ENCODE results near the gene CDH18.
A peak's percentile ranks its signal among the peaks of the same experiment; 100 is the strongest.

The CDH18 gene

DNA sequence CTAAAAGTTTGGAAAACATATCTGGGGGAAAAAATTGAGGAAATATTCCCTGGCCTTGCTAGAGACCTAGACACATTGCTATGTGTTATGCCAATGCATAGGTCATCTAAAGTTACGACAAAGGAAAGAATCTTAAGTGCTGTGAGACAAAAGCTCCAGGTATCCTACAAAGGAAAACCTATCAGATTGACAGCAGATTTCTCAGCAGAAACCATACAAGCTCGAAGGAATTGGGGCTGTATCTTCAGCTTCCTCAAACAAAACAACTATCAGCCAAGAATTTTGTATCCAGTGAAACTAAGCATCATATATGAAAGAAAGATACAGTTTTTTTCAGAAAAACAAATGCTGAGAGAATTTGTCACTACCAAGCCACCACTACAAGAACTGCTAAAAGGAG is 234.4 kb downstream of the CDH18 start:
- TF ChIP-seq, protein P1, sequence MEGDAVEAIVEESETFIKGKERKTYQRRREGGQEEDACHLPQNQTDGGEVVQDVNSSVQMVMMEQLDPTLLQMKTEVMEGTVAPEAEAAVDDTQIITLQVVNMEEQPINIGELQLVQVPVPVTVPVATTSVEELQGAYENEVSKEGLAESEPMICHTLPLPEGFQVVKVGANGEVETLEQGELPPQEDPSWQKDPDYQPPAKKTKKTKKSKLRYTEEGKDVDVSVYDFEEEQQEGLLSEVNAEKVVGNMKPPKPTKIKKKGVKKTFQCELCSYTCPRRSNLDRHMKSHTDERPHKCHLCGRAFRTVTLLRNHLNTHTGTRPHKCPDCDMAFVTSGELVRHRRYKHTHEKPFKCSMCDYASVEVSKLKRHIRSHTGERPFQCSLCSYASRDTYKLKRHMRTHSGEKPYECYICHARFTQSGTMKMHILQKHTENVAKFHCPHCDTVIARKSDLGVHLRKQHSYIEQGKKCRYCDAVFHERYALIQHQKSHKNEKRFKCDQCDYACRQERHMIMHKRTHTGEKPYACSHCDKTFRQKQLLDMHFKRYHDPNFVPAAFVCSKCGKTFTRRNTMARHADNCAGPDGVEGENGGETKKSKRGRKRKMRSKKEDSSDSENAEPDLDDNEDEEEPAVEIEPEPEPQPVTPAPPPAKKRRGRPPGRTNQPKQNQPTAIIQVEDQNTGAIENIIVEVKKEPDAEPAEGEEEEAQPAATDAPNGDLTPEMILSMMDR (IDR thresholded peaks at IDR 0.05; ENCODE audit: low read length, missing control alignments) = no peak
- no peak overlapping the region for H3K4me3 ChIP-seq (replicated peaks; ENCODE audit: low read depth, low read length)
- DNase-seq (ENCODE audit: low read depth) = no peak

DNA sequence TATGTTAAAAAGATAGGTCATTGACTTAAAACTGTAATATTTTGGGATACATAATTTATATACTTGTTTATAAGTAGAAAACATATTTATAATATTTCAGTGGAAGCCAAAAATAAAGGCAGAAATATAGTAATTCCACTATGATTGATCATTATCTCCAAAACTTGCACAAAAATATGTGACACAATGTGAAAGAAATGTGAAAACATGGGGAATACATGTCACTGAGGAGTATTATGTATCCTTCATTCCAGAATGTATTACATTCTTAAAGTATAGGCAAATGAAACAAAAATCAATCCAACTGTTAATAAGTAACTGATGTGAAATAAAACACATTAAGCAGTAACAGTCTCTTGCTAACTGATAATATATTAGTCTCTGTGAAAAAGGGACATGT is 236.7 kb downstream of the CDH18 start:
- no peak for DNase-seq (ENCODE audit: low read depth)
- H3K4me3 ChIP-seq (replicated peaks; ENCODE audit: low read depth, low read length) = no peak overlapping the region
- TF ChIP-seq, protein P1 (IDR thresholded peaks at IDR 0.05; ENCODE audit: low read length, missing control alignments) = no peak

DNA sequence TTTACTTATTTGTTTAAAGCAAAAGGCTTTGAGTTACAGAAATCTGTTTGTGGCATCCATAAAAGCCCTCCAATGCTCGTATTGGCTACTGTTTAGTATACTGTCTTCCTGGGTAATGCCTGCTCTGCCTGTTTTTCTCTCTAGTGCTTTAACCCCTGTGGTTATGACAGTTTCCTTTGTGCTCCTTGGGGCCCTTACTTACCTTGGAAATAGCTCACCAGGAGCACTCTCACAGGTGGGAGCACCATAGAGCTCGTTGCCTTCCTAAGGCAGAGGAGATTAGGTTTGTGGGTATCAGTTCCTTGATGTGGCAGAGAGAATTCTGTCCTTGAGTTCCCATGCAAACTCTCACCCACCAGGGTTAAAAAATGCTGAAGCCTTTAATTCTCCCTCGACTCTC is 242.8 kb downstream of the CDH18 start:
- TF ChIP-seq, protein P1 (IDR thresholded peaks at IDR 0.05; ENCODE audit: low read length, missing control alignments) = no peak
- H3K4me3 ChIP-seq (replicated peaks; ENCODE audit: low read depth, low read length) = no peak overlapping the region
- DNase-seq (ENCODE audit: low read depth) = no peak

DNA sequence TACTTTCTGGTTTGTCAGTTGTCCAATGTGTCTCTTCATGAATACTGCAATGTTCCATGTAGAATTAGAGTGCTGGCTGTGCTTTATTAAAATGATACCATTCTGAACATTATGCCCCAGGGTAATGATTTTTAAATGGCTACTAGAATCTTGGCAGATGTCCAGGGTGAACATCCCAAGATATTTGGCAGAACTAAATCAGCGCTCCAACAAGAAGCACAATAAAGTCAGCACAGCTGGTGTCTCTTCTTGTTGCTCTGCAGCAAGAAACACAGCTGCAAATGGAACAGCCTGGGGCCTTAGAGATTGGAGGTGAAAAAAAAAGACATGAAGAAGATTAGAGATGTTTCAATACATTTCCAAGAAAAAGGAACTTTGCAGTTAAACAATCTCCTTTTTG is 248.3 kb downstream of the CDH18 start:
- H3K4me3 ChIP-seq (replicated peaks; ENCODE audit: low read depth, low read length) = no peak overlapping the region
- peak; percentile 0 for DNase-seq (ENCODE audit: low read depth)
- TF ChIP-seq, protein P1 (IDR thresholded peaks at IDR 0.05; ENCODE audit: low read length, missing control alignments) = no peak

DNA sequence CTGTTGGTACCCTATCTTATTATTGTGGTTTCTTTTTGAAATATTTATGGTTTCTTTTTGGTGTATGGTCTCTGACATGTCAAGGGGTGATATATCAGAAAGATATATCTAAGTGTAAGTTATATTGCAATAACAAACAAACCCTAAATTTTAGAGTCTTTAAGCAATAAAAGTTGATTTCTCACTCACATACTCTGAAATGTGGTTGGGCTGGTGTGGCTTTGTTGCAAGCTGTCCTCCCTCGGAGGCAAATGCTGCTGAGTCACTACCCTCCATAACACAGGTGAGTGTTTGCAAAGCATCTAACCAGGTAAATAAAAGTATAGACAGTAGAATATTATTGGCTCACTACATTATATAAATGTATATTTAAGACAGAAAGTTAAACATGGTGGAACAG is 253.2 kb downstream of the CDH18 start:
- TF ChIP-seq, protein P1 (IDR thresholded peaks at IDR 0.05; ENCODE audit: low read length, missing control alignments) = no peak
- no peak for DNase-seq (ENCODE audit: low read depth)
- H3K4me3 ChIP-seq (replicated peaks; ENCODE audit: low read depth, low read length) = no peak overlapping the region

DNA sequence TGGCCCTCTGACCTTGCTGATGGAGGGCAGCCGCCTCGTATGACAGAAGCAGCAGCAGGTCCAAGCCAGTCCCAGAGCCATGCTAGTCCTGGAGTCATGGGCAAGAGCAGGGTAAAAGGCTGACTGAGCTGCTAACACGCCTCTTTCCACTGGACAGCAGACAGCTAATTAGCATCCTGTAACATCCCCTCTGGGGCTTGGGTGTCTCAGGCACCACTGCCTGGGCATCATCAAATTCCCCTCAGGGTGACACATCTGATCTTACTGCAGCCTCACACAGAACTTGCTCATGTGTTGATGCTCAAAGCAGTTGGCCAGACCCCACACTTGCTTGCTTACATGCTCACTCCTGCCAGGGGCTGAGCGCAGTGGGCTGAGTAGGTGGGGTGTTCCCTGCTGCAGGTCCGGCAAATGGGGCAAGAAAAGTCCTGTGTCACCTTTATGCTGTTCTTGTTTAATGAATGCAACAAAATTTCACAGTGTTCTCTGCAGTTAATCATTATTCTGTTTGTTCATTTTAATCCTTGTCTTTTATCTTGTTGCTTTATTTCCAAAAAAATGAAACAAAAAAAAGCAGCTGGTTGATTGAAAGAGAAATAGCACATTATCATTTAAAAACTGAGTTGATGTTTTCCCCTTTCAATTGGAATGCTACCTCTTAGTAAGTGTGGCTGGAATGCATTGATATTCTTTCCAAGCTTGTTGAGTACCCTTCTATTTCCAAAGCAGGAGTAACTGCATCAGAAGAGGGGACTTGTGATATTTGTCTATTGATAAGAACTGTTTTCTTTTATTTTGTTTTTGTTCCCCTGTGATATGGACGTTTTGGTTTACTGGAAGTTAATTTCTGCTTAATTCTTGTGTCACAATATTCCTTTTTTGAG is 254.1 kb downstream of the CDH18 start:
- no peak for DNase-seq (ENCODE audit: low read depth)
- H3K4me3 ChIP-seq (replicated peaks; ENCODE audit: low read depth, low read length) = no peak overlapping the region
- TF ChIP-seq, protein P1 (IDR thresholded peaks at IDR 0.05; ENCODE audit: low read length, missing control alignments) = no peak

DNA sequence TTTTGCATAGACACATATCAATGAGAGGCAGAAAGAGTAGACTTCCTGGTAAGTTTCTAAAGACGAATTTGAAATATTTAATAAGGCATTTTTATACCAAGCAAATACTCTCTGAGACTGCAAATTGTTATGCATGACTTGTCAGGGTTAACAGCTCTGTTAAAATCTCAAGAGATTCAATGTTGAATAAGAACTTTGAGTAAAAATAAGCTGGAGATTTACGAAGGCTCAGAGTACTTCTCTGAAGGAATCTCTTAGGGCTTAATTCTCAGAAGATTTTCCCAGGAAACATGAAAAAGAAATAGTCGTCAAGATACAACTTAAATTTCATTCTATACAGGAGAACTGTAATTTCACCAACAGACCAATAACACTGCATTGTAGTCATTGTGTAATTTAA is 259.4 kb downstream of the CDH18 start:
- DNase-seq (ENCODE audit: low read depth) = no peak
- H3K4me3 ChIP-seq (replicated peaks; ENCODE audit: low read depth, low read length) = no peak overlapping the region
- TF ChIP-seq, protein P1 (IDR thresholded peaks at IDR 0.05; ENCODE audit: low read length, missing control alignments) = no peak
